ENCODE results near the gene ATP11B. TPM values are rescaled to one million over a fixed set of nuclear protein-coding genes. Genes with fewer than 3 reads are reported as not detected.

Gene ATP11B
- total and polyA plus RNA-seq, 2 of the 8 experiments (the other 6 are each of a cell fraction or from before 2014, with no cell fraction given), result 5.1 to 26.5 TPM

GRCh38 chr3:182905623-182906022 is 112.3 kb downstream of the ATP11B start:
- Histone ChIP-seq H4K5ac (ENCODE audit: insufficient read length, low read depth, low read length) (no peak overlapping the region), H2BK15ac (ENCODE audit: low read length) (no peak overlapping the region), H3K9ac (replicated peaks in 1 of 4; ENCODE audit: extremely low read depth in 1 of 4, low read depth in 3 of 4, low read length in 3 of 4) (no peak overlapping the region), H3K14ac (ENCODE audit: insufficient read length) (no peak overlapping the region), H3K9me3 (ENCODE audit: insufficient read depth in 2 of 2, low read depth in 1 of 2, low read length in 1 of 2) (no peaks in the 10 kb centered on the region), H3K4me1 (replicated peaks in 1 of 4; ENCODE audit: control insufficient read depth in 3 of 4, insufficient read depth in 4 of 4, low read length in 3 of 4) (peaks cover 0 to 3% (median 0%) of the 10 kb centered on the region in 4 experiments; a peak in 1 of 7 replicates), H3K36me3 (ENCODE audit: control insufficient read depth in 2 of 4, insufficient read depth in 4 of 4, low read length in 3 of 4) (no peaks in the 10 kb centered on the region), H2BK120ac (replicated peaks; ENCODE audit: low read depth, low read length) (no peak overlapping the region), H3K18ac (ENCODE audit: extremely low read depth, low read length) (no peak overlapping the region), H3K79me1 (ENCODE audit: low read depth, low read length) (no peaks in the 10 kb centered on the region), H3K23ac (ENCODE audit: insufficient read length) (no peak overlapping the region), H4K20me1 (replicated peaks in 1 of 2; ENCODE audit: control insufficient read depth in 1 of 2, insufficient read depth in 2 of 2, low read length in 2 of 2) (no peaks in the 10 kb centered on the region), H3K4me3 (ENCODE audit: extremely low read depth in 1 of 4, insufficient read depth in 2 of 4, low read depth in 3 of 4, low read length in 4 of 4) (no peak overlapping the region), H2BK20ac (ENCODE audit: low read length) (no peak overlapping the region), H3K4ac (replicated peaks; ENCODE audit: insufficient read length, low read depth, low read length) (no peak overlapping the region), H2BK12ac (ENCODE audit: low read depth, low read length) (no peak overlapping the region), H3K56ac (replicated peaks; ENCODE audit: insufficient read length, low read depth, low read length) (no peak overlapping the region), H2AK5ac (ENCODE audit: low read depth, low read length) (no peak overlapping the region), H3K79me2 (ENCODE audit: control insufficient read depth in 1 of 2, insufficient read depth in 2 of 2, low read length in 2 of 2) (no peaks in the 10 kb centered on the region), H3K27me3 (replicated peaks in 1 of 4; ENCODE audit: control insufficient read depth in 3 of 4, extremely low read depth in 1 of 4, insufficient read depth in 3 of 4, low read length in 3 of 4) (no peaks in the 10 kb centered on the region), H2BK5ac (ENCODE audit: low read depth, low read length) (no peak overlapping the region), H4K91ac (replicated peaks; ENCODE audit: insufficient read length, low read length) (no peak overlapping the region), H3K27ac (ENCODE audit: low read depth, low read length) (no peak overlapping the region), H2AFZ (ENCODE audit: low read length) (no peak overlapping the region), H3K4me2 (ENCODE audit: insufficient read depth in 1 of 2, low read depth in 2 of 2, low read length in 2 of 2) (no peak overlapping the region), H4K8ac (ENCODE audit: extremely low read depth, insufficient read depth, low read length) (no peak overlapping the region; the same call in 1 of the 2 replicates), H3K23me2 (ENCODE audit: low read depth, low read length) (no peaks in the 10 kb centered on the region)
- 98% methylated on average over 4 of the region's 4 CpGs; no CpG with 5 or more reads in 1 of the 2 experiments for WGBS, 2 experiments (ENCODE audit: extremely low coverage in 1 of 2, insufficient coverage in 1 of 2, insufficient read length in 1 of 2, insufficient replicate concordance in 2 of 2, low coverage in 1 of 2, low lambda C conversion rate in 2 of 2, missing lambda C conversion rate in 1 of 2)
- no peak for DNase-seq (ENCODE audit: low read depth in 1 of 2, low spot score in 2 of 2)
- CTCF ChIA-PET (ENCODE audit: partially characterized antibody), result interaction anchor here (1.1 to 5.5 kb wide), 3 partner anchors 10 to 189 kb away, joined by 3 to 27 read pairs (median 5); no protein-coding TSS in a partner anchor
- POLR2A ChIA-PET (ENCODE audit: partially characterized antibody), result no interaction called here
- no peak for FAIRE-seq
- TF ChIP-seq SRF (IDR thresholded peaks at IDR 0.05; ENCODE audit: low read depth, low read length) (no peak), RBBP5 (IDR thresholded peaks at IDR 0.05; ENCODE audit: borderline replicate concordance, low read depth, low read length) (no peak), TAF1 (IDR thresholded peaks at IDR 0.05; ENCODE audit: low read depth, low read length) (no peak), TBP (IDR thresholded peaks at IDR 0.05; ENCODE audit: low read depth, low read length) (no peak), SIX5 (IDR thresholded peaks at IDR 0.05; ENCODE audit: low read depth, low read length) (no peak), SIN3A (conservative IDR thresholded peaks at IDR 0.05 in 1 of 2, IDR thresholded peaks at IDR 0.05 in 1 of 2; ENCODE audit: low read depth in 1 of 2, low read length in 2 of 2) (no peak), NRF1 (IDR thresholded peaks at IDR 0.05; ENCODE audit: low read depth, low read length) (no peak), SP1 (IDR thresholded peaks at IDR 0.05; ENCODE audit: low read depth, low read length) (no peak), PHF8 (conservative IDR thresholded peaks at IDR 0.05; ENCODE audit: low read depth, low read length) (no peak), POU5F1 (IDR thresholded peaks at IDR 0.05; ENCODE audit: low read depth, low read length) (no peak), GTF2F1 (IDR thresholded peaks at IDR 0.05; ENCODE audit: borderline replicate concordance, low read depth, low read length) (no peak), POLR2AphosphoS5 (IDR thresholded peaks at IDR 0.05; ENCODE audit: low read depth, low read length) (no peak), TCF12 (IDR thresholded peaks at IDR 0.05; ENCODE audit: low read depth, low read length) (no peak), NANOG (IDR thresholded peaks at IDR 0.05; ENCODE audit: insufficient read depth, low read depth, low read length, poor library complexity, severe bottlenecking) (no peak)
- TF ChIP-seq, protein P1, sequence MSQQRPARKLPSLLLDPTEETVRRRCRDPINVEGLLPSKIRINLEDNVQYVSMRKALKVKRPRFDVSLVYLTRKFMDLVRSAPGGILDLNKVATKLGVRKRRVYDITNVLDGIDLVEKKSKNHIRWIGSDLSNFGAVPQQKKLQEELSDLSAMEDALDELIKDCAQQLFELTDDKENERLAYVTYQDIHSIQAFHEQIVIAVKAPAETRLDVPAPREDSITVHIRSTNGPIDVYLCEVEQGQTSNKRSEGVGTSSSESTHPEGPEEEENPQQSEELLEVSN (IDR thresholded peaks at IDR 0.05), result no peak

All from H1 (cell line).